ENCODE data around the gene TOM1L2.

The TOM1L2 gene

DNA sequence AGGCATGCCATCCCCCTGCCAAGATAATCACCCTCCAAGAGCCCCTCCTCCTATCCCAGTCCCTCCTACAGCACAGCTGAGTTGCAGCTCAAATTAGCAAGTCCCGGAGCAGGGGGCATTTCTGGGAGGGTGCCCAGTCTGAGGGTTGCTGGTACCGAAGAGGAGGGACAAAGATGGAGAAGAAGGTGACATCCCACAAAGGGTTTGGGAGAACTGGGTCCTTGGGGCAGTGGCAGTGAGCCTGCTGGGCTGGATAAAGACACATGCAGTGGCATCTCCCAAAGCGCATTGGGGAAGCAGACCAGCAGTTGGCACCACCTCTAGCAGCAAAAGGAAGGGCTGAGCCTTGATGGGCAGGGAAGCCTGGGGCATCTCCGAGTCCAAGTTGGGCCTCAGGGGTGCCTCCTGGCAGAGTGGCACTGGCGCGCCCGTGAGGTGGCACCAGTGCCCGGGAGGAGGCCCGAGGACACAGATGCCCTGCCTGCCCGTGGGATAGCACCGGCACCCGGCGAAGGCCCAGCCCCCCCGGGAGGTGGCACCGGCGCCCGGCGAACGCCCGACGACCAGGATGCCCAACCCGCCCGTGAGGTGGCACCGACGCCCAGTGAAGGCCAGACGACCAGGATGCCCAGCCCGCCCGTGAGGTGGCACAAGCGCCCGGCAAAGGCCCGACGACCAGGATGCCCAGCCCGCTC is 622 bp downstream of the TOM1L2 start:
- no peak for ATAC-seq (ENCODE audit: insufficient read depth, low read depth)
- peak overlapping the region; percentile 82 for H2AFZ ChIP-seq (ENCODE audit: low read depth, low read length)
- TF ChIP-seq, protein P1, sequence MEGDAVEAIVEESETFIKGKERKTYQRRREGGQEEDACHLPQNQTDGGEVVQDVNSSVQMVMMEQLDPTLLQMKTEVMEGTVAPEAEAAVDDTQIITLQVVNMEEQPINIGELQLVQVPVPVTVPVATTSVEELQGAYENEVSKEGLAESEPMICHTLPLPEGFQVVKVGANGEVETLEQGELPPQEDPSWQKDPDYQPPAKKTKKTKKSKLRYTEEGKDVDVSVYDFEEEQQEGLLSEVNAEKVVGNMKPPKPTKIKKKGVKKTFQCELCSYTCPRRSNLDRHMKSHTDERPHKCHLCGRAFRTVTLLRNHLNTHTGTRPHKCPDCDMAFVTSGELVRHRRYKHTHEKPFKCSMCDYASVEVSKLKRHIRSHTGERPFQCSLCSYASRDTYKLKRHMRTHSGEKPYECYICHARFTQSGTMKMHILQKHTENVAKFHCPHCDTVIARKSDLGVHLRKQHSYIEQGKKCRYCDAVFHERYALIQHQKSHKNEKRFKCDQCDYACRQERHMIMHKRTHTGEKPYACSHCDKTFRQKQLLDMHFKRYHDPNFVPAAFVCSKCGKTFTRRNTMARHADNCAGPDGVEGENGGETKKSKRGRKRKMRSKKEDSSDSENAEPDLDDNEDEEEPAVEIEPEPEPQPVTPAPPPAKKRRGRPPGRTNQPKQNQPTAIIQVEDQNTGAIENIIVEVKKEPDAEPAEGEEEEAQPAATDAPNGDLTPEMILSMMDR (IDR thresholded peaks at IDR 0.05; ENCODE audit: borderline replicate concordance, extremely low read depth, low read length, poor library complexity, severe bottlenecking), result no peak
- TF ChIP-seq EZH2 (IDR thresholded peaks at IDR 0.05; ENCODE audit: borderline replicate concordance, low read depth, low read length, severe bottlenecking), result no peak

DNA sequence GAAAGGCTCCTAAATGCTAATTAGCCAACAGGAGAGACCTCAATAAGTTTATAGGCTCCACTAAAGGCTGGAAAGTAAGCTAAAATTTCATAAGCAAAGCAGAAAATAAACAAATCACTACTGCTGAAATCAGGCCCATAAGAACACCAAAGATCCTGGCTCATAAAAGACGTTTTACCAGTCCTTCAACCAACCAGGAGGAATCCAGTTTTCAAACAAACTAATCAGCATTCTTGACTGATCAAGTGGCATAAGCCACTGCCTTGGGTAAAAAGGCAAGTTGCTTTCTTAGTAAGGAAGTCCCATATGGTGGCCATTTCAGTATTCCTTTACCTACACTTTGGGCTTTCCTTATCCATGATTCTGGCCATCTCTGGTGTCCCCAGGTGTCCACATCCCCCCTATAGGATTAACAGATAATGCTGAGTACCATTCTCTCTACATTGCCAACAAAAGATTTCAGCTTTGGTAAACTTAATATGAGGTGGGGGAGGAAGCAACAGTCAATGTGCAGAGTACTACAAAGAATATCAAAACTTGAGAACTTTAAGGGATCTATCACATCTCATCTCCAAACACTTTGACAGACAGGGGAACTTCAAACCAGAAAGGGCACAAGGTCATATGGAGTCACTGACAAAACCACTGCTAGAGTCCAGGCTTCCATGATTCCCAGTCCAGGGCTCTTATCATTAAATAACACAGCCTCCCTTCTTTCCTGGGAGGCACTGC is 1.3 kb downstream of the TOM1L2 start:
- no peaks in the 10 kb centered on the region for H3K9me3 ChIP-seq (ENCODE audit: insufficient read depth, low read length, severe bottlenecking)
- TF ChIP-seq, protein P1 (IDR thresholded peaks at IDR 0.05; ENCODE audit: borderline replicate concordance, extremely low read depth, low read length, poor library complexity, severe bottlenecking), result no peak
- TF ChIP-seq EZH2 (IDR thresholded peaks at IDR 0.05; ENCODE audit: borderline replicate concordance, low read depth, low read length, severe bottlenecking), result no peak
- DNase-seq (no peak), ATAC-seq (ENCODE audit: insufficient read depth, low read depth) (no peak)
- H3K79me2 ChIP-seq (ENCODE audit: insufficient read depth, low read length), result peaks cover 16% of the 10 kb centered on the region
- peaks cover 7% of the 10 kb centered on the region; the same call in 1 of the 2 replicates for H4K20me1 ChIP-seq (ENCODE audit: insufficient read depth, low read length)
- H3K27ac ChIP-seq (ENCODE audit: low read length), result no peak overlapping the region
- no peaks in the 10 kb centered on the region for H3K36me3 ChIP-seq (ENCODE audit: insufficient read depth, low read length)
- peak overlapping the region; percentile 68 to 79; a peak in 3 of 4 replicates for H3K4me3 ChIP-seq (ENCODE audit: low read depth in 1 of 2, low read length in 2 of 2)
- no peaks in the 10 kb centered on the region for H3K27me3 ChIP-seq (ENCODE audit: insufficient read depth, low read length, poor library complexity)
- H3K4me1 ChIP-seq (ENCODE audit: insufficient read depth, low read length), result peaks cover 26% of the 10 kb centered on the region
- H3K4me2 ChIP-seq (ENCODE audit: insufficient read depth, low read length), result peak overlapping the region; percentile 99
- no peak overlapping the region for H2AFZ ChIP-seq (ENCODE audit: low read depth, low read length)
- H3K9ac ChIP-seq (ENCODE audit: low read depth, low read length), result peak overlapping the region; percentile 69; the same call in 1 of the 2 replicates

More for the DNA sequence above, 622 bp downstream of the TOM1L2 start:
- peak overlapping the region; percentile 34; the same call in 1 of the 2 replicates for H3K27ac ChIP-seq (ENCODE audit: low read length)
- H3K4me2 ChIP-seq (ENCODE audit: insufficient read depth, low read length), result peak overlapping the region; percentile 99
- peak overlapping the region; percentile 69 for H3K9ac ChIP-seq (ENCODE audit: low read depth, low read length)
- peaks cover 26% of the 10 kb centered on the region for H3K4me1 ChIP-seq (ENCODE audit: insufficient read depth, low read length)
- peak overlapping the region; percentile 68 to 79; a peak in 3 of 4 replicates for H3K4me3 ChIP-seq (ENCODE audit: low read depth in 1 of 2, low read length in 2 of 2)
- no peaks in the 10 kb centered on the region for H3K27me3 ChIP-seq (ENCODE audit: insufficient read depth, low read length, poor library complexity)
- H3K79me2 ChIP-seq (ENCODE audit: insufficient read depth, low read length), result peaks cover 16% of the 10 kb centered on the region
- H3K36me3 ChIP-seq (ENCODE audit: insufficient read depth, low read length), result no peaks in the 10 kb centered on the region
- DNase-seq, result peak; percentile 15
- H4K20me1 ChIP-seq (ENCODE audit: insufficient read depth, low read length), result peaks cover 7% of the 10 kb centered on the region; the same call in 1 of the 2 replicates
- H3K9me3 ChIP-seq (ENCODE audit: insufficient read depth, low read length, severe bottlenecking), result no peaks in the 10 kb centered on the region

DNA sequence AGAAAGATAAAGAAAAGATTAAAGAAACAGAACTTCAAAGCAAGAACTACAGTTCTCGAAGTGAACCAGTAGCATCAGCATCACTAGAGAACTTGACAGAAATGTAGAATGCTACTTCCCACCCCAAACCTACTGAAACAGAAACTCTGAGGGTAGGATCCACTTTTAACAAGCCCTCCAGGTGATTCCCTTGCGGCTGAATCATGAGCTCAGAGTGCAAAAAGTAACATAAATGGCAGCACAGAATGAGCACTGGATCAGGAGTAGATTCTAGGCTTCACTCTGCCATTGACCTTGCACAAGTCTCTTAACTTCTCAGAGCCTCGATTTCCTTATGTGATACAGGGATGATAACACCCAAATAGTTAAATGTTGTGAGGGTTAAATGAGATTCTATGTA is 5.8 kb downstream of the TOM1L2 start:
- Histone ChIP-seq H4K20me1 (ENCODE audit: insufficient read depth, low read length) (peaks cover 5% of the 10 kb centered on the region; the same call in 1 of the 2 replicates), H3K27ac (ENCODE audit: low read length) (no peak overlapping the region), H3K4me3 (ENCODE audit: low read depth in 1 of 2, low read length in 2 of 2) (no peak overlapping the region), H3K36me3 (ENCODE audit: insufficient read depth, low read length) (no peaks in the 10 kb centered on the region), H2AFZ (ENCODE audit: low read depth, low read length) (no peak overlapping the region), H3K9me3 (ENCODE audit: insufficient read depth, low read length, severe bottlenecking) (no peaks in the 10 kb centered on the region), H3K4me1 (ENCODE audit: insufficient read depth, low read length) (peaks cover 12% of the 10 kb centered on the region), H3K27me3 (ENCODE audit: insufficient read depth, low read length, poor library complexity) (no peaks in the 10 kb centered on the region), H3K4me2 (ENCODE audit: insufficient read depth, low read length) (no peak overlapping the region), H3K9ac (ENCODE audit: low read depth, low read length) (no peak overlapping the region), H3K79me2 (ENCODE audit: insufficient read depth, low read length) (peaks cover 14% of the 10 kb centered on the region)
- TF ChIP-seq, protein P1 (IDR thresholded peaks at IDR 0.05; ENCODE audit: borderline replicate concordance, extremely low read depth, low read length, poor library complexity, severe bottlenecking), result no peak
- no peak for TF ChIP-seq EZH2 (IDR thresholded peaks at IDR 0.05; ENCODE audit: borderline replicate concordance, low read depth, low read length, severe bottlenecking)
- DNase-seq, result no peak
- ATAC-seq (ENCODE audit: insufficient read depth, low read depth), result no peak
